Measurements from ENCODE around the gene CACNA1A. TPM values are rescaled to one million over a fixed set of nuclear protein-coding genes. Genes with fewer than 3 reads are reported as not detected.

CACNA1A gene
- total RNA-seq, 1 donor from 2014 or later: 16.5 TPM

DNA sequence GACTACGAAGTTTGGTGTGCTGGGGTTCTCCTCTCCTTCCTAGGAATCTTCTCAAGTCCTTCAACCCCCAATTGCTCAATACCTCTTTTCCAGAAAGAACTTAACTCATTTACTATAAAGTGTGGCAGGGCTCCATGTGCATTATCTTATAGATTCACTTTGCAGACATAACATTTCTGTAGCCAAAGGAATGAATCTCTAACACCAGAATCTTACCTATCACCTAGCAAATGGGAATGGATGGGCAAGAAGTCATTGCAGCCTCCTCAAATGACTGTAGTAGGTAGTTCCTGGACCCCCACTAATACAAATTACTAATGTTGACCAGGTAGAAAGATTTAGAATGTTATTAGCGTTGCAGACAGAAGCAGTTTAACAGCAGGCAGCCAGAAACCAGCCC, 5.7 kb upstream of the CACNA1A start:
- Histone ChIP-seq H3F3A (ENCODE audit: low read depth) (peaks cover 8% of the 10 kb centered on the region), H2AFZ (replicated peaks) (no peak overlapping the region), H3K36me3 (no peaks in the 10 kb centered on the region), H3K27me3 (peaks cover 72% of the 10 kb centered on the region), H3K9ac (no peak overlapping the region), H3K4me2 (no peak overlapping the region), H3K4me1 (peaks cover 6% of the 10 kb centered on the region), H3K9me3 (ENCODE audit: low read depth) (no peaks in the 10 kb centered on the region), H3K79me2 (ENCODE audit: low read depth) (no peaks in the 10 kb centered on the region), H3K27ac (no peak overlapping the region), H3K4me3 (no peak overlapping the region), H4K20me1 (ENCODE audit: low read depth) (no peaks in the 10 kb centered on the region)
- peaks cover 24% of the 10 kb centered on the region for H3K27me3 Mint-ChIP-seq (ENCODE audit: insufficient read depth, low read depth)
- no peak overlapping the region for H3K4me3 Mint-ChIP-seq
- H3K4me1 Mint-ChIP-seq: peaks cover 5% of the 10 kb centered on the region
- no peak overlapping the region for H3K27ac Mint-ChIP-seq
- H3K36me3 Mint-ChIP-seq: no peaks in the 10 kb centered on the region
- TF ChIP-seq, protein P1, sequence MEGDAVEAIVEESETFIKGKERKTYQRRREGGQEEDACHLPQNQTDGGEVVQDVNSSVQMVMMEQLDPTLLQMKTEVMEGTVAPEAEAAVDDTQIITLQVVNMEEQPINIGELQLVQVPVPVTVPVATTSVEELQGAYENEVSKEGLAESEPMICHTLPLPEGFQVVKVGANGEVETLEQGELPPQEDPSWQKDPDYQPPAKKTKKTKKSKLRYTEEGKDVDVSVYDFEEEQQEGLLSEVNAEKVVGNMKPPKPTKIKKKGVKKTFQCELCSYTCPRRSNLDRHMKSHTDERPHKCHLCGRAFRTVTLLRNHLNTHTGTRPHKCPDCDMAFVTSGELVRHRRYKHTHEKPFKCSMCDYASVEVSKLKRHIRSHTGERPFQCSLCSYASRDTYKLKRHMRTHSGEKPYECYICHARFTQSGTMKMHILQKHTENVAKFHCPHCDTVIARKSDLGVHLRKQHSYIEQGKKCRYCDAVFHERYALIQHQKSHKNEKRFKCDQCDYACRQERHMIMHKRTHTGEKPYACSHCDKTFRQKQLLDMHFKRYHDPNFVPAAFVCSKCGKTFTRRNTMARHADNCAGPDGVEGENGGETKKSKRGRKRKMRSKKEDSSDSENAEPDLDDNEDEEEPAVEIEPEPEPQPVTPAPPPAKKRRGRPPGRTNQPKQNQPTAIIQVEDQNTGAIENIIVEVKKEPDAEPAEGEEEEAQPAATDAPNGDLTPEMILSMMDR (IDR thresholded peaks at IDR 0.05): no peak
- TF ChIP-seq EZH2 (IDR thresholded peaks at IDR 0.05): no peak
- TF ChIP-seq EZH2phosphoT487 (IDR thresholded peaks at IDR 0.05): no peak
- H3K9me3 Mint-ChIP-seq: no peaks in the 10 kb centered on the region
- no peak for DNase-seq (ENCODE audit: low spot score)

DNA sequence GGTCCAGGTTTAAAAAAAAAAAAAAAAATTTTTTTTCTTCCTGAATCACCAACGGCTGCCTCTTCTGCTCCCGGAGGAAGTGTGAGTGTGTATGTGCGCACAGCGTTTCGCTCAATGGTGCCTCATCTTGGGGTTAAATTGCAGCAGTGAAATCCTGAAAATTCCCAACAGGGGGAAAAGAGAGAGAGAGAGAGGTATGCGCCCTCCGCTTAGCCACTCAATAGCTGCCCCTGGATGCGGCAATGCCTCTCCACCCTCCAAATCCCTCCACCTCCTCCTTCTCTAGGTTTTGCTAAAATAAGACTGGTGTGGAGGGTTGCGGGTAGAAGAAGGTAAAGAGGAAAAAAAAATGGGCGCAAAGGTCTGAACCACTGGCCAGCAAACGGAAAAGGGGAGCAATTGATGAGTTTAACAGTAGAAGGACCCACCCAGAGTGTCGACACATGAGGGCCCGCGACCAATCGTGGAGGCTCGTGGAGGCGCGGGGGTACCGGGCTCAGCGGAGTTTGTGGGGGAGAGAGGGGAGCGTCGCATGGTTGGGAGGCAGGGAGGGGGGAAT, 853 bp upstream of the CACNA1A start:
- Histone ChIP-seq H3K4me3 (peak overlapping the region; percentile 98), H3K4me1 (peaks cover 26% of the 10 kb centered on the region), H3K27ac (no peak overlapping the region), H3K9me3 (ENCODE audit: low read depth) (no peaks in the 10 kb centered on the region), H3K79me2 (ENCODE audit: low read depth) (peaks cover 14% of the 10 kb centered on the region), H3K27me3 (peaks cover 76% of the 10 kb centered on the region), H2AFZ (replicated peaks) (peak overlapping the region; percentile 86), H3F3A (ENCODE audit: low read depth) (peaks cover 12% of the 10 kb centered on the region), H3K9ac (no peak overlapping the region), H4K20me1 (ENCODE audit: low read depth) (peaks cover 17% of the 10 kb centered on the region), H3K36me3 (no peaks in the 10 kb centered on the region), H3K4me2 (peak overlapping the region; percentile 85)
- Mint-ChIP-seq H3K4me1 (peaks cover 18% of the 10 kb centered on the region), H3K4me3 (peak overlapping the region; percentile 86), H3K27ac (no peak overlapping the region), H3K9me3 (no peaks in the 10 kb centered on the region), H3K36me3 (no peaks in the 10 kb centered on the region), H3K27me3 (ENCODE audit: insufficient read depth, low read depth) (peaks cover 35% of the 10 kb centered on the region)
- DNase-seq (ENCODE audit: low spot score): peak; percentile 77
- TF ChIP-seq EZH2 (IDR thresholded peaks at IDR 0.05): peak; percentile 58
- TF ChIP-seq, protein P1 (IDR thresholded peaks at IDR 0.05): peak; percentile 10
- TF ChIP-seq EZH2phosphoT487 (IDR thresholded peaks at IDR 0.05): peak; percentile 29

DNA sequence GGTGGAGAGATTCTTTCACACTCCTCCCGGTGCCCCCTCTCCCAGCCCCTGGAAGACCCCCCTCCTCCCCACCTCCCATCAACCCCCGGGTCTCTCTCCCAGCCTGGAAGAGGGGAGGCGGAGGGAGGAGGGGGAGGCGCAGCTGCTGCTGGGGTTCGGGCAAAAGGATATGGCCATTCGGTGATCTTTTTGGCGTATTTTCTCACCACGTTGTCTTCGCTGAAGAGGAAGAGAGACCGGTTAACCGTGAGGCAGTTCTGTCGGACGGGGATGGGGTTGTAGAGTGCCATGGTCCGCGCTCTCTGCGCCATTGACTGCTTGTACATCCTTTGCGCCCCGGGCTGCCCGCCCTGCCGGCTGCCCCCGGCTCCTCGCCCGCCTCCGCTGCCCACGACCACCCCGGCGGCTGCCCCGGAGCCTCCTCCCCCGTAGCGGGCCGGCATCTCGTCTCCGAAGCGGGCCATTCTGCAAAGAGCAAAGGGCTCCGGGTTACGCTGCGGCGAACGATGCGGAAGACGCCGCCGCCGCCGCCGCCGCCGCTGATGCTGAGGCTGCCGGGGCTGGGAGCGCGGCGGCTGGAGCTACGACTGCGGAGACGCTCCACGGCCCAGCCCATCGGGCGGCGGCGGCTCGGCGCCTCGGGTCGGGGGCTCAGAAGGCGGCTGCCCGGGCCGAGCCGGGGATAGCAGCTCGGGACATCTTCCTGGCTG, 363 bp downstream of the CACNA1A start:
- Histone ChIP-seq H4K20me1 (ENCODE audit: low read depth) (peaks cover 17% of the 10 kb centered on the region), H3K4me1 (peaks cover 26% of the 10 kb centered on the region), H3K9ac (peak overlapping the region; percentile 32), H3K27me3 (peaks cover 64% of the 10 kb centered on the region), H3K79me2 (ENCODE audit: low read depth) (peaks cover 14% of the 10 kb centered on the region), H3K4me3 (peak overlapping the region; percentile 98), H3F3A (ENCODE audit: low read depth) (peaks cover 12% of the 10 kb centered on the region), H2AFZ (replicated peaks) (peak overlapping the region; percentile 96), H3K9me3 (ENCODE audit: low read depth) (no peaks in the 10 kb centered on the region), H3K4me2 (peak overlapping the region; percentile 85), H3K27ac (no peak overlapping the region), H3K36me3 (no peaks in the 10 kb centered on the region)
- DNase-seq (ENCODE audit: low spot score): peak; percentile 83
- Mint-ChIP-seq H3K4me3 (peak overlapping the region; percentile 89), H3K27ac (no peak overlapping the region), H3K36me3 (no peaks in the 10 kb centered on the region), H3K9me3 (no peaks in the 10 kb centered on the region), H3K27me3 (ENCODE audit: insufficient read depth, low read depth) (peaks cover 35% of the 10 kb centered on the region), H3K4me1 (peaks cover 18% of the 10 kb centered on the region)
- TF ChIP-seq EZH2 (IDR thresholded peaks at IDR 0.05) (peak; percentile 34), EZH2phosphoT487 (IDR thresholded peaks at IDR 0.05) (peak; percentile 27)
- TF ChIP-seq, protein P1 (IDR thresholded peaks at IDR 0.05): no peak

All from neural progenitor cell (in vitro differentiated cells).